Lower leg skin (tissue), 4 donors: ENCODE data around the gene RRAGC. TPM values are rescaled to one million over a fixed set of nuclear protein-coding genes. Genes with fewer than 3 reads are reported as not detected.

Source experiments
- DNase-seq, 2 donors: peaks; one replicate each; pipeline ENCODE4 v3.0.0-alpha.2; 2019; ENCODE audit warnings: low spot score in 2 of 2
- H3K4me3 ChIP-seq: fragments of 200-600 bp; sonication (generic); 2 replicates; pipeline ENCODE4 v1.5.1; 2017; ENCODE audit warnings: mild to moderate bottlenecking, low read depth; ENCODE audit not compliant: poor library complexity, severe bottlenecking
- POLR2A ChIP-seq, 2 donors: fragments of 450-650 bp; IDR thresholded peaks; one replicate each; pipeline ENCODE4 v1.6.1; 2016 to 2017; ENCODE audit warnings: antibody characterized with exemption in 2 of 2, mild to moderate bottlenecking in 1 of 2, moderate library complexity in 1 of 2
- WGBS, 2 donors: methylation state at CpG; one replicate each; pipeline ENCODE4 v1.1.5; 2018; 5-methylcytosine and 5-hydroxymethylcytosine counted together
- intact Hi-C: fragments of 100-400 bp; cut with DNase I; formaldehyde crosslinking; loops from one replicate; pipeline ENCODE4 v1.15.0; 2023; ENCODE audit warnings: low total_unique reads
- total RNA-seq, 4 donors: library from RNA; depleted of rRNA; stranded (reverse); fragments of >200 nt; gene quantifications; one replicate each; pipeline ENCODE4 v1.1.0, GENCODE V29; 2016
- TF ChIP-seq, protein P1 (sequence below), 3 donors: fragments of 450-650 bp; IDR thresholded peaks; one replicate each; pipeline ENCODE4 v1.5.1; 2016; ENCODE audit warnings: antibody characterized with exemption in 3 of 3, mild to moderate bottlenecking in 3 of 3, moderate library complexity in 2 of 3

The RRAGC gene
- total RNA-seq, 4 donors from 2014 or later, result 19.5 to 27.7 (median 21.6) TPM

GRCh38 chr1:38834937-38835827 is 24.4 kb downstream of the RRAGC start:
- 23 to 24% methylated on average over 3 of the region's 3 CpGs for WGBS, 2 donors
- intact Hi-C loops, result loop anchor here (10.0 kb wide), 1 partner anchor 810 kb away; no protein-coding TSS in a partner anchor

GRCh38 chr1:38834221-38834782 is 25.3 kb downstream of the RRAGC start:
- no peak overlapping the region for H3K4me3 ChIP-seq
- WGBS, 2 donors, result 81 to 83% methylated on average over 3 of the region's 3 CpGs
- TF ChIP-seq POLR2A (IDR thresholded peaks at IDR 0.05), result no peak
- TF ChIP-seq, protein P1, sequence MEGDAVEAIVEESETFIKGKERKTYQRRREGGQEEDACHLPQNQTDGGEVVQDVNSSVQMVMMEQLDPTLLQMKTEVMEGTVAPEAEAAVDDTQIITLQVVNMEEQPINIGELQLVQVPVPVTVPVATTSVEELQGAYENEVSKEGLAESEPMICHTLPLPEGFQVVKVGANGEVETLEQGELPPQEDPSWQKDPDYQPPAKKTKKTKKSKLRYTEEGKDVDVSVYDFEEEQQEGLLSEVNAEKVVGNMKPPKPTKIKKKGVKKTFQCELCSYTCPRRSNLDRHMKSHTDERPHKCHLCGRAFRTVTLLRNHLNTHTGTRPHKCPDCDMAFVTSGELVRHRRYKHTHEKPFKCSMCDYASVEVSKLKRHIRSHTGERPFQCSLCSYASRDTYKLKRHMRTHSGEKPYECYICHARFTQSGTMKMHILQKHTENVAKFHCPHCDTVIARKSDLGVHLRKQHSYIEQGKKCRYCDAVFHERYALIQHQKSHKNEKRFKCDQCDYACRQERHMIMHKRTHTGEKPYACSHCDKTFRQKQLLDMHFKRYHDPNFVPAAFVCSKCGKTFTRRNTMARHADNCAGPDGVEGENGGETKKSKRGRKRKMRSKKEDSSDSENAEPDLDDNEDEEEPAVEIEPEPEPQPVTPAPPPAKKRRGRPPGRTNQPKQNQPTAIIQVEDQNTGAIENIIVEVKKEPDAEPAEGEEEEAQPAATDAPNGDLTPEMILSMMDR (IDR thresholded peaks at IDR 0.05), result no peak
- DNase-seq, result no peak
- intact Hi-C loops, result loop anchor here (10.0 kb wide), 1 partner anchor 810 kb away; no protein-coding TSS in a partner anchor

More at GRCh38 chr1:38834937-38835827, 24.4 kb downstream of the RRAGC start:
- TF ChIP-seq, protein P1 (IDR thresholded peaks at IDR 0.05), result no peak
- TF ChIP-seq POLR2A (IDR thresholded peaks at IDR 0.05), result no peak
- no peak overlapping the region for H3K4me3 ChIP-seq
- DNase-seq, result peak in 1 of 2 donors; percentile 61

DNA sequence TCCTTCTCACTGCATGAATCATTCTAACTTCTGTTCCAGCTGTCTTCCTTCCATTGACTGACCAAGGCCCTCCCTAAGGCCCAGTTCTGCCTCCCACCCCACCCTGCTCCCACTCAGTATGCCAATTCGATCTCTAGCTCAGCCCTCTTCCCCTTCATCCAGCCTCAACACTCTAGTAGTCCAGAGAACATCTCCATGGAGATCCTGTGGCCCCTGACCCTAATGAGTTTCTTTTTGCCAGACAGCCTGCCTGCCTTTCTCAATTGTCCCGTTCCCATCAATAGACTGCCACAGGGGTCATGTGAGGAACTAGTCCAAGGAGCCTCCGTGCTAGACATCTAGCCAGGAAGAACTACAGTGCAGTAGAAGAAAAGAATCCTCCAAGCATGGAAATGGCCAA is 26.4 kb downstream of the RRAGC start:
- WGBS, 2 donors, result 71 to 75% methylated on average over 3 of the region's 3 CpGs

DNA sequence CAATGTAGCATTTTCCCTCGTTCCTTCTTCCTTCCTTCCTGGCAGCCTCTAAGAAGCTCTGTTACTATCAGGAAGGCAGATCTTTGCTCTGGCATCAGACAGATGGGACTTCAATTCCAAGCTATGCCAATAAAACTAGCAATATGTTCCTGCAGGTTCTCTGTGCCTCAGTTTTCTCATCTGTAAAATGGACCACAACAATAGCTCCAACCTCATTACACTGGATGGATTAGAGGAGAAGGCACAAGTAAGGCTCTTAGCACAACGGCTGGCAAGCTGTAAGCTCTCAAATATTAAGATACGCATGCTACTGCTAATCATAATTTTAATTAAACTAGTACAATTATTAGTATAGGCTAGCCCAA is 27.2 kb downstream of the RRAGC start:
- intact Hi-C loops, result loop anchor here (10.0 kb wide), 1 partner anchor 808 kb away; no protein-coding TSS in a partner anchor
- no peak overlapping the region for H3K4me3 ChIP-seq
- 78 to 79% methylated on average over 3 of the region's 3 CpGs for WGBS, 2 donors
- TF ChIP-seq POLR2A (IDR thresholded peaks at IDR 0.05), result no peak
- TF ChIP-seq, protein P1 (IDR thresholded peaks at IDR 0.05), result no peak
- no peak for DNase-seq

More for the DNA sequence above, 26.4 kb downstream of the RRAGC start:
- intact Hi-C loops, result loop anchor here (10.0 kb wide), 1 partner anchor 808 kb away; no protein-coding TSS in a partner anchor
- no peak for TF ChIP-seq POLR2A (IDR thresholded peaks at IDR 0.05)
- TF ChIP-seq, protein P1 (IDR thresholded peaks at IDR 0.05), result no peak
- no peak overlapping the region for H3K4me3 ChIP-seq
- DNase-seq, result no peak

DNA sequence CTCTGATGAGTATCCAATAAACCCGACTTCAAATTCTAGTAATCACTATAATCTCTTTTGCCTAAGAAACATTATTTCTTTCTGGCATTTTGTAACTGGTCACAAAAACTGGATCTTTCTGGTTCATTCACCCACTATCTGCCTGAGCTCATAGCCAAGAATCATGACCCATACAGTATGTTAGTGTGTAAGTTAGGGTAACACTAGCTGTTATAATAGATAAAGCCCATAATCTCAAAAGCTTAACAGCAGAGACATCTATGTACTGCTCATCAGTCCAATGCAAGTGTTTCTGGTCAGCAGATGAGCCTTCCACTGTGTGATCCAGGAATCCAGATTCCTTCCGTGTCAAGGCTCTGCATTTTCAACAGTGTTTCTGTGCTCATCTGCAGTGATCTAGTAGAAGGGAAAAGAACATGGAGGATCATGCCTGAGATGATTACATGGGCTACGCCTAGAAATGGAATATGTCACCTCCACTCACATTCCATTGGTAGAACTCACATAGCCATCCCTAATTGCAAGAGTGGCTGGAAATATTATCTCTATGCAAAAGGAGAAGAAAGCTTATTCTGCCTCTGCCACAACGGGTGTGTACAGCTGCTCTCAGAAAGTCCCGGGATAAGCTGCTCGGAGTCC is 27.7 kb downstream of the RRAGC start:
- no peak for DNase-seq
- intact Hi-C loops, result loop anchor here (10.0 kb wide), 1 partner anchor 807 kb away; no protein-coding TSS in a partner anchor

More for the DNA sequence above, 27.7 kb downstream of the RRAGC start:
- 68 to 77% methylated on average over 6 of the region's 6 CpGs for WGBS, 2 donors
- no peak overlapping the region for H3K4me3 ChIP-seq
- TF ChIP-seq, protein P1 (IDR thresholded peaks at IDR 0.05), result no peak
- no peak for TF ChIP-seq POLR2A (IDR thresholded peaks at IDR 0.05)
